GM12878 (cell line): Measurements from ENCODE around the gene OR56A5. TPM values are rescaled to one million over a fixed set of nuclear protein-coding genes. Genes with fewer than 3 reads are reported as not detected.

ENCODE experiments used
- ATAC-seq: fragments of 200-7000 bp; cut with Tn5 transposase; 3 replicates; pipeline ENCODE4 v1.9.1; 2020; ENCODE audit warnings: mild to moderate bottlenecking, moderate library complexity
- BruUV-seq: library from RNA; stranded (reverse); fragments of 400-500 nt; replicated peaks from 2 replicates; lab custom pipeline; 2021; lab: Mats Ljungman, UMichigan
- CTCF ChIA-PET: fragments of 300-600 bp; sonication (Branson Sonifier 250); formaldehyde crosslinking; extraction: SDS; loops from one replicate; lab custom pipeline; 2021; ENCODE audit warnings: inconsistent platforms; lab: Yijun Ruan, JAX
- POLR2A ChIA-PET: fragments of 350-600 bp; formaldehyde crosslinking; extraction: SDS; loops from one replicate; lab custom pipeline; 2021; ENCODE audit warnings: inconsistent platforms; lab: Charles Lee
- RAD21 ChIA-PET: fragments of 300-600 bp; sonication (Branson Sonifier 250); formaldehyde crosslinking; loops from one replicate; lab custom pipeline; 2023; ENCODE audit warnings: antibody characterized with exemption; ENCODE audit not compliant: unreplicated experiment; lab: Charles Lee
- SMC1A ChIA-PET: fragments of 300-600 bp; sonication (Branson Sonifier 250); formaldehyde crosslinking; loops from one replicate; lab custom pipeline; 2023; ENCODE audit not compliant: unreplicated experiment, uncharacterized antibody; lab: Charles Lee
- DNase-seq: peaks from one replicate; pipeline ENCODE4 v3.0.0-alpha.2; 2011; ENCODE audit warnings: low read depth, low spot score
- FAIRE-seq: peaks from 3 replicates; lab custom pipeline; 2011; peaks lifted over from hg19 to GRCh38; lab: Jason Lieb, UNC
- H2AFZ ChIP-seq: 2 replicates; pipeline ENCODE4 v1.6.0; 2011; ENCODE audit warnings: low read depth, low read length, control low read depth; ENCODE audit not compliant: control insufficient read depth
- H3K27ac ChIP-seq: 2 replicates; pipeline ENCODE4 v1.5.1; 2011; ENCODE audit warnings: control low read depth; ENCODE audit not compliant: control insufficient read depth, insufficient read depth
- H3K27me3 ChIP-seq, 2 experiments: replicated peaks in 1 of 2; 2 replicates each; pipeline versions ENCODE4 v1.6.0 to v1.6.1; 2011; ENCODE audit warnings: low read length in 1 of 2; ENCODE audit not compliant: control insufficient read depth in 2 of 2, insufficient read depth in 2 of 2
- H3K36me3 ChIP-seq, 2 experiments: 2 replicates each; pipeline ENCODE4 v1.5.1; 2011; ENCODE audit warnings: low read length in 1 of 2; ENCODE audit not compliant: control insufficient read depth in 2 of 2, insufficient read depth in 2 of 2
- H3K4me1 ChIP-seq: 2 replicates; pipeline ENCODE4 v1.6.1; 2011; ENCODE audit warnings: mild to moderate bottlenecking, low read length, moderate library complexity, mixed read lengths; ENCODE audit not compliant: control insufficient read depth, insufficient read depth
- H3K4me2 ChIP-seq: 2 replicates; pipeline ENCODE4 v1.6.0; 2011; ENCODE audit warnings: control low read depth; ENCODE audit not compliant: control insufficient read depth, insufficient read depth
- H3K4me3 ChIP-seq: fragments of 200-600 bp; sonication (generic); 2 replicates; pipeline ENCODE4 v1.5.1; 2016
- H3K79me2 ChIP-seq: 2 replicates; pipeline ENCODE4 v1.6.0; 2011; ENCODE audit warnings: low read length; ENCODE audit not compliant: control insufficient read depth, insufficient read depth
- H3K9ac ChIP-seq: 2 replicates; pipeline ENCODE4 v1.8.0; 2011; ENCODE audit warnings: low read length, control low read depth, mixed read lengths; ENCODE audit not compliant: control insufficient read depth, insufficient read depth
- H3K9me3 ChIP-seq: replicated peaks from 3 replicates; pipeline ENCODE4 v1.5.1; 2011; ENCODE audit warnings: mild to moderate bottlenecking, low read length; ENCODE audit not compliant: control insufficient read depth, insufficient read depth
- H4K20me1 ChIP-seq: 2 replicates; pipeline ENCODE4 v1.6.0; 2011; ENCODE audit not compliant: control insufficient read depth, insufficient read depth
- ATF7 ChIP-seq: fragments of 450-650 bp; IDR thresholded peaks from 2 replicates; pipeline ENCODE4 v1.6.1; 2016; ENCODE audit warnings: low read depth, mild to moderate bottlenecking
- CHD1 ChIP-seq: IDR thresholded peaks from 2 replicates; pipeline ENCODE4 v1.6.1; 2012; ENCODE audit warnings: low read depth, low read length, improper control_type of control experiment
- E2F4 ChIP-seq: IDR thresholded peaks from 2 replicates; pipeline ENCODE4 v1.6.1; 2012; ENCODE audit warnings: low read depth, low read length, improper control_type of control experiment
- ESRRA ChIP-seq: IDR thresholded peaks from 2 replicates; pipeline ENCODE4 v1.6.1; 2012; ENCODE audit warnings: mild to moderate bottlenecking, low read length, improper control_type of control experiment
- EZH2 ChIP-seq: IDR thresholded peaks from 2 replicates; pipeline ENCODE4 v1.6.1; 2012; ENCODE audit warnings: low read depth, mild to moderate bottlenecking, control low read depth, inconsistent platforms, low read length, borderline replicate concordance; ENCODE audit not compliant: control insufficient read depth
- NFYB ChIP-seq: IDR thresholded peaks from 2 replicates; pipeline ENCODE4 v1.6.1; 2011; ENCODE audit warnings: low read depth, mild to moderate bottlenecking, low read length, improper control_type of control experiment, moderate library complexity; ENCODE audit not compliant: insufficient read depth
- NR2C1 ChIP-seq: fragments of 450-650 bp; IDR thresholded peaks from 2 replicates; pipeline ENCODE4 v1.6.1; 2017; ENCODE audit warnings: antibody characterized with exemption, mild to moderate bottlenecking, moderate library complexity
- PBX3 ChIP-seq: IDR thresholded peaks from 2 replicates; pipeline ENCODE4 v1.6.1; 2011; ENCODE audit warnings: mild to moderate bottlenecking, low read depth, low read length, moderate library complexity; ENCODE audit not compliant: insufficient replicate concordance
- POLR2A ChIP-seq: IDR thresholded peaks from 2 replicates; pipeline ENCODE4 v1.6.1; 2011; ENCODE audit warnings: low read depth, mild to moderate bottlenecking, low read length
- SIX5 ChIP-seq: IDR thresholded peaks from 2 replicates; pipeline ENCODE4 v1.6.1; 2011; ENCODE audit warnings: mild to moderate bottlenecking, low read depth, low read length, moderate library complexity; ENCODE audit not compliant: severe bottlenecking
- TCF3 ChIP-seq: IDR thresholded peaks from 2 replicates; pipeline ENCODE4 v1.6.1; 2012; ENCODE audit warnings: low read depth, mild to moderate bottlenecking, low read length, borderline replicate concordance; ENCODE audit not compliant: insufficient read depth
- ZNF207 ChIP-seq: fragments of 450-650 bp; IDR thresholded peaks from 2 replicates; pipeline ENCODE4 v1.6.1; 2014; ENCODE audit warnings: antibody characterized with exemption, mild to moderate bottlenecking, borderline replicate concordance
- ZNF687 ChIP-seq: fragments of 450-650 bp; IDR thresholded peaks from 2 replicates; pipeline ENCODE4 v1.6.1; 2017; ENCODE audit warnings: mild to moderate bottlenecking, moderate library complexity
- WGBS: methylation state at CpG from one replicate; pipeline ENCODE4 v1.1.6; 2016; ENCODE audit warnings: low lambda C conversion rate; ENCODE audit not compliant: insufficient replicate concordance, insufficient coverage; ENCODE audit errors: missing lambda C conversion rate; 5-methylcytosine and 5-hydroxymethylcytosine counted together
- in situ Hi-C: fragments of 300-500 bp; cut with MboI; formaldehyde crosslinking; loops from 9 replicates; pipeline ENCODE4 v1.14.3; 2018; ENCODE audit warnings: mixed read lengths
- intact Hi-C: fragments of 100-400 bp; cut with micrococcal nuclease; formaldehyde crosslinking; loops from one replicate; pipeline ENCODE4 v1.14.2; 2022; ENCODE audit not compliant: unreplicated experiment
- polyA plus RNA-seq, 11 experiments: library from polyadenylated mRNA; depleted of rRNA in 4 of 11; unstranded in 6 of 11; stranded (reverse) in 5 of 11; fragments of >200 nt; fragmentation: Nextera tagmentation in 4 of 11; fragmentation: Illumina TruSeq in 1 of 11; extraction: Ambion mirVana in 4 of 11; extraction: Trizol in 1 of 11; gene quantifications; 1 replicate in 1 of 11; 2 replicates in 10 of 11; pipeline versions ENCODE4 v1.2.1 to v1.2.3, GENCODE V29; 2011 to 2016; ENCODE audit warnings: inconsistent platforms in 2 of 11, missing spikeins in 2 of 11, low read depth in 1 of 11
- total RNA-seq, 4 experiments: library from RNA; depleted of rRNA in 3 of 4; stranded (reverse); fragments of >200 nt in 3 of 4; fragmentation: Illumina TruSeq in 1 of 4; extraction: Trizol in 1 of 4; gene quantifications; 2 replicates each; pipeline versions ENCODE4 v1.2.1 to v1.2.3, GENCODE V29; 2013 to 2021

OR56A5 gene
- total and polyA plus RNA-seq, 10 of the 15 experiments (the other 5 are each of a cell fraction or from before 2014, with no cell fraction given): not detected

- no peak overlapping the region for H2AFZ ChIP-seq
- POLR2A ChIA-PET: no interaction called here
These were observed 12.7 kb downstream of the OR56A5 start for GRCh38 chr11:5955586-5955985.

GRCh38 chr11:5941951-5942350 lies 26.3 kb downstream of the OR56A5 start, which contains the start of gene OR56A3:
TSS of gene OR56A3 (plus strand) at chr11:5942251. CDS start at chr11:5947347, 5,096 bp downstream.
- Histone ChIP-seq H3K27ac (no peak within 1 kb of the TSS), H3K4me2 (no peak within 1 kb of the TSS), H3K9me3 (no peaks in the 10 kb centered on the region), H2AFZ (no peak within 1 kb of the TSS), H3K36me3 (no peaks in the 10 kb centered on the region), H4K20me1 (no peaks in the 10 kb centered on the region), H3K27me3 (no peaks in the 10 kb centered on the region), H3K79me2 (no peaks in the 10 kb centered on the region), H3K4me3 (no peak within 1 kb of the TSS), H3K4me1 (no peaks in the 10 kb centered on the region), H3K9ac (no peak within 1 kb of the TSS)
- CTCF ChIA-PET: no interaction called here
- ATAC-seq (no peak), FAIRE-seq (no peak), DNase-seq (no peak)
- POLR2A ChIA-PET: no interaction called here
- no TSS peak for BruUV-seq
- RAD21 ChIA-PET: no interaction called here
- intact Hi-C loops (no loop called here), in situ Hi-C loops (no loop called here)
- 33% methylated on average over 3 of the region's 3 CpGs for WGBS
- SMC1A ChIA-PET: no interaction called here
- TF ChIP-seq E2F4 (no peak), EZH2 (no peak), CHD1 (no peak), NR2C1 (no peak), POLR2A (no peak), PBX3 (no peak), ZNF687 (no peak), TCF3 (no peak), SIX5 (no peak), ESRRA (no peak)

More at GRCh38 chr11:5955586-5955985, 12.7 kb downstream of the OR56A5 start:
- no peak for TF ChIP-seq NFYB
- no peak for TF ChIP-seq ATF7
- TF ChIP-seq ZNF207: no peak
- intact Hi-C loops (no loop called here), in situ Hi-C loops (no loop called here)
- no peaks in the 10 kb centered on the region for H3K36me3 ChIP-seq
- H3K4me2 ChIP-seq: no peak overlapping the region
- no peaks in the 10 kb centered on the region for H4K20me1 ChIP-seq
- SMC1A ChIA-PET: interaction anchor here (0.6 kb wide), 1 partner anchor 959 kb away, joined by 3 read pairs; no protein-coding TSS in a partner anchor
- H3K9me3 ChIP-seq: no peaks in the 10 kb centered on the region
- no peaks in the 10 kb centered on the region for H3K27me3 ChIP-seq
- no peak overlapping the region for H3K9ac ChIP-seq
- CTCF ChIA-PET: no interaction called here
- ATAC-seq: no peak
- WGBS: 19% methylated on average over 3 of the region's 3 CpGs
- no peak for FAIRE-seq
- H3K27ac ChIP-seq: no peak overlapping the region
- no TSS peak for BruUV-seq
- H3K4me3 ChIP-seq: no peak overlapping the region
- RAD21 ChIA-PET: no interaction called here
- DNase-seq: no peak
- H3K79me2 ChIP-seq: no peaks in the 10 kb centered on the region
- no peaks in the 10 kb centered on the region for H3K4me1 ChIP-seq
